Nucleus accumbens (tissue), 56 donors: ENCODE results near the gene GATM.

Experiments
- DNase-seq, 56 donors: peaks; one replicate each; lab custom pipeline; 2025; lab: John Stamatoyannopoulos, UW

GATM gene

DNA sequence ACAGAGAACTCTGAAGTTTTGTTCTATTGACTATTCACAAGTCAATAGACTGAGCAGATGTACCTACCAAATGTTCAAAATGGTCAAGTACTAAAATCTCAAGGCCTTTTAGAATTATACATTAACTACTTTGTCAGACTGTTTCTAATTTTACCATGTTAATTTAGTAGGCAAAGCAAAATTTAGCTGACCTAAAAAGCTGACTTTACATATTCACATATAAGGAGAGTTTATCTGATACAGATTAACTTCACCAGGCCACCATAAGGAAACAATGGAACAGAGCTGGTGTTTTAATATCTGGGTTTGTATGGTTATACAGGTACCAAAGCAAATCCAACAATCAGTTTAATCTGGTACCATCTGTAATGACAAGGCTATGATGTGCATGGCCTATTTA is 15.9 kb downstream of the GATM start:
- no peak for DNase-seq

GRCh38 chr15:45361878-45362277 is 16.5 kb downstream of the GATM start:
- DNase-seq, result no peak

DNA sequence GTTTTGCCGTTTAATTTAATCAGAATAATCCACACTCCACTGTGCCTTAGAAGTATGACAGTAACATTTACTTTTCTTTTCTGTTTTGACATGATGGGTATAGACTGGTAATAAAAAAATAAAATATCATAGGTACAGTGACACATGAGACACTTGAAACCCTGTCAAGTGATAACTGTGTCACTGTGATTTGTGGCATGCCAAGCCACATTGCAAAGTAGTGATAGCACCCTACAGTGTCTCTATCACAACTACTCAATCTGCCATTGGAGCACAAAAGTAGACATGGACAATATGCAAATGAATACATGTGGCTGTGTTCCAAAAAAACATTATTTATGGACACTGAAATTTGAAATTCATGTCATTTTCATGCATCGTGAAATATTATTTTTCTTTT is 22.5 kb downstream of the GATM start:
- DNase-seq, result no peak

- no peak for DNase-seq
Observed at GRCh38 chr15:45354711-45355110, 23.6 kb downstream of the GATM start.

DNA sequence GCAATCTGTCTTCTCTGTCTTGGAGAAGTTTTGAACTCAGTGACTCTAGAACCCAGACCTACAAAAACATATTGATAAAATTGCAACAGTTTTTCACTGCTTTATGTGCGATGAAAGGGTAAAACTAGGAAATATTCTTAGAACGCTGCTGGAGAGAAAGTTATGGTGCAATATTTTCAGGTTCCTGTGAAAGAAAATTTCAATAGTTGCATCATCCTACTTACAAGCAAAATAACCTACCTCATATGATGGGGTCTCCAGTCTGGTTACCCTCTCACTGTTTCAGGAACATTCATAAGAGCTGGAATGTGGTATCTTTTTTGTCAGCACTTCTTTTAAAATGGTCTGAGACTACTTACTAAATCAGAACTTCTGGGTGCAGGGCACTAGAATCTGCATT is 27.1 kb downstream of the GATM start:
- DNase-seq, result no peak

GRCh38 chr15:45349623-45350022 is 28.7 kb downstream of the GATM start:
- peak in 4 of 56 donors; percentile 5 to 12 (median 6) for DNase-seq

DNA sequence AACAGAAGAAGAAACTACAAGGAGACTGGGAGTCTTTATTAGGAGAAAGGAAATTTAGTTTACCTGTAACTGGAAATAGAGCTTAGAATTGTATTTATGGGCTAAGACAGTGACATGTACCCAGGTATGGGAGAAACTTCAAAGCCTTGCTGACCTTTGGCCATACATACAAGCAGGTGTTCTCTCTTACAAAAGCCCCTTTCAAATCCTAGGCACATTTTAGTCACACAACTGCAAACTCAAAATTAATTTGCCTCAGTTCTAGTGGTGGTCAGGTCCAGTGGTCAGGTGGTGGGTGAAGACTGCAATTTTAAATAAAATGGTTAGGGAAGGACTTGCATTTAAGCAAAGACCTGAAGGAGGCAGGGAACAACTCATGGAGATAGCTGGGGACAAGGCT is 30.4 kb downstream of the GATM start:
- no peak for DNase-seq

GRCh38 chr15:45347033-45347432 is 31.3 kb downstream of the GATM start:
- DNase-seq, result no peak

- no peak for DNase-seq
Observed at GRCh38 chr15:45346381-45346780, 32.0 kb downstream of the GATM start.

DNA sequence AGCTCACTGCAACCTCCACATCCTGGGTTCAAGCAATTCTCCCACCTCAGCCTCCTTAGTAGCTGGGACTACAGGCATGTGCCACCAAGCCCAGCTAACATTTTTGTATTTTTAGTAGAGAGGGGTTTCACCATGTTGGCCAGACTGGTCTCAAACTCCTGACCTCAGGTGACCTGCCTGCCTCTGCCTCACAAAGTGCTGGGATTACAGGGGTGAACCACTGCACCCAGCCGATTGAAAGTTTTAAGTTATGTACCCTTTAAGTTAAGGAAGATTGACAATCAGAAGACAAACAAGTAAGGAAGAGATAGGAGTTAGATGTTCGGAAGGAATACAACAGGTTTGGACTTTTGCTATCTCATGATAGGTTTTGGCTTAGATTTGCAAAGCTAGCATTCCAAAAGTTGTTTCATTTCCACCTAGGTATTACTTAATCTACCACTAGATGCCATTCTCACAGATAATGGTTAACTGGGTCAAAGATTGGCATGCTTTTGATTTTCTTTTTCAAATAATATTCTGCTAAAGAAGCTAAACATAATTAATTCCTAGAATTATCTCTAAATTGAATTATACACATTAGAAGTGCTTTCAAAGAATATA is 35.0 kb downstream of the GATM start:
- DNase-seq, result no peak

DNA sequence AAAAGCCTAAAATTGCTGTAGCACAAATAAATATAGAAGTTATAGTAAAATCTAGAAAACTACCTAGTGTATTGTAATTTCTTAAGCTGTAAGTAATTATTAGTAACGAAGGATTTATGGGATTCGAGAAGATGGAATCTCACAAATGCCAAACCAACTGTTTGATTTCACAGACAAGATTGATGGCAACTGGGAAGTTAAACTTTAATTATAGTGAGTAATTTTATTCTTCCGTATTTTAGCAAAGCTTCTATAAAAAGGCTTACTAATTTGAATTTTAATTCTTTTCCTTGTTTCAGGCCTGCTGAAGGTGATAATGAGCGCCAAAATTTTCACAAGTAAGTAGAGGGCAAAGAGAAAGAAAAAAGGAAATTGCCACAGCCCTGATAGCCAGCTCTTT is 36.6 kb downstream of the GATM start:
- no peak for DNase-seq

DNA sequence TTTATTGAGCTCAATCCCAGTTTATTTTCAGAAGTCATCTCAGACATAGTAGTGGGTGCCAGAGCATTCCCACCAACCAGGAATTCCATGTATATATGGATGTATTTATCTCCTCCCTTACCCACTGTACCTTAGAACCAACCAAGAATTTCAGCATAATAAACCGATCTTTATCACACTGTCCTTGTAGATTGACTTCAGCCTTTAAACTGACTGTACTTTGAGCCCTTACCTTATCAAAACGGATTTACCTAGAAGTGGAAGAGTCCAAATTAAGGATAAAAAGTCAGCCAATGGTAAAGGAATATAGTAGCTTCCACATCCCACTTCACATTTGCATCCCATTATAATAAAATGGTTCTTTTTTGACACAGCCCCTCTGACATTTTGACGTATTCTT is 37.9 kb downstream of the GATM start:
- DNase-seq, result no peak

DNA sequence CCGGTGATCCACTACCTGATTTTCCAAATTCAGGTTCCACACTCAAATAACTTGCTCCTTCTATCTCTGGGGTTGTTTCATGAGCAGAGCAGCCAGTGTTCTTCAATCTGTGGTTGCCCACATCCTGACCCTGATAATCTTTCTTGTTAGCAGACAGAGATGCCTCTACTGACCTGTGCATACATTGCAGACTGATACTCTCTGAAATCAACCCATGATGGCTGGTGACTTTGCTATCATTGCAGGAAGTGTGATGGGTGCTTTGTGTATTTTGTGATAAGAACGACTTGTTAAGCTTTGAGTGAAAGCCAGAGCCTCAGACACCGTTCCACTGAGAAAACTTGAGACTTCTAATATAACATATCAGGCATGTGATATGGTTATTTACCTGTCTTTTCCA is 39.9 kb downstream of the GATM start:
- DNase-seq, result no peak

DNA sequence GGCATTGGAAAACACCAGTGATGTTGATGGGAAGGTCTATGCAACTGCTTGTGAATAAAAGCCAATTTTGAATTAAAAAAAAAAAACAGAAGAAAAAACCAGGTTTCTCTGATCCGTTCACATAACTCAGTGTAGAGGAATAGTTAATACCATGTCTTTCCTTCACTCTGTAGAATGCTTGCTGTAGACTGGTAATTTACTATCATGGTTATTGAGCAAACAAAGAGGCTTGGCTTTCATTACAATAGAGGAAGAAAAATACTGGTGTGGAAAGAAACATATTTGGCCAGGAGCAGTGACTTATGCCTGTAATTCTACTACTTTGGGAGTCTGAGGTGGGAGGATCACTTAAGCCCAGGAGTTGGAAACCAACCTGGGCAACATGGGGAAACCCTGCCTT is 41.1 kb downstream of the GATM start:
- DNase-seq, result no peak

GRCh38 chr15:45333550-45333949 is 44.8 kb downstream of the GATM start:
- peak in 18 of 56 donors; percentile 5 to 66 (median 13) for DNase-seq

DNA sequence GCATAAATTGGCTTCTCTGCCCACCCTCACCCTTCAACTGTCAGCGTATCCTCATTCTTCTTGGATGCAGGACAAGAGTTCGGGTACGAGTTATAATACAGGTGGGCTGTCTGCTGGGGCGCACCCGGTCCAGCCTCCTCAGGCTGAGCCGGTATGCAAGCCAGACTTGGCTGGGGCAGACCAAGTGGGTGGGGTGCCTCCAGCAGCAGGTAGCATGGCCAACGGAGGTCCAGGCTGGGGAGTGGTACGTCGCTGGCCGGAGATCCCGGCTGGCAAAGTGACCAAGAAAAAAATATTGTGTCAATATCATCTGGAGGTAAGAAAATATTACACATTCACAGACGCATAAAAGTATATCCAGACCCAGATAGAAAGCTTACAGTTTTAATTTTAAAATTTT is 45.6 kb downstream of the GATM start:
- no peak for DNase-seq

GRCh38 chr15:45331972-45332371 is 46.4 kb downstream of the GATM start:
- no peak for DNase-seq

GRCh38 chr15:45328663-45329062 is 49.7 kb downstream of the GATM start:
- no peak for DNase-seq

DNA sequence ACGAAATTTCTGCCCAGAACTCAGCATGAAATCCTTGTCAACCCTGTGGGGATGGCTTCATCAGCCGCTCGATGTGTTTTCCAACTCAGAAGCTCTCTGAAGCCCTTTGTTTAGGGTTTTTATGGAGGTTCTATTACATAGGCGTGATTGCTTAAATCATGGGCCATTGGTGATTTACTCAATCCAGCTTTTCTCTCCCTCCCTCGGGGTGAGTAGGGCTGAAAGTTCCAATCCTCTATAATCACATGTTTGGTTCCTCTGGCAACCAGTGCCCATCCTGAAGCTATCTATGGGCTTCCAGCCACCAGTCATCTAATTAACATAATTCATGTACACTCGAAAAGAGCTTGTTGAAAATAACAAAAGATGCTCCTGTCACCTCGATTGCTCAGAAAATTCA is 51.6 kb downstream of the GATM start:
- DNase-seq, result peak in 25 of 56 donors; percentile 2 to 70 (median 13)

GRCh38 chr15:45326280-45326679 is 52.1 kb downstream of the GATM start:
- no peak for DNase-seq

GRCh38 chr15:45320581-45321205 is 57.7 kb downstream of the GATM start:
- DNase-seq, result no peak

DNA sequence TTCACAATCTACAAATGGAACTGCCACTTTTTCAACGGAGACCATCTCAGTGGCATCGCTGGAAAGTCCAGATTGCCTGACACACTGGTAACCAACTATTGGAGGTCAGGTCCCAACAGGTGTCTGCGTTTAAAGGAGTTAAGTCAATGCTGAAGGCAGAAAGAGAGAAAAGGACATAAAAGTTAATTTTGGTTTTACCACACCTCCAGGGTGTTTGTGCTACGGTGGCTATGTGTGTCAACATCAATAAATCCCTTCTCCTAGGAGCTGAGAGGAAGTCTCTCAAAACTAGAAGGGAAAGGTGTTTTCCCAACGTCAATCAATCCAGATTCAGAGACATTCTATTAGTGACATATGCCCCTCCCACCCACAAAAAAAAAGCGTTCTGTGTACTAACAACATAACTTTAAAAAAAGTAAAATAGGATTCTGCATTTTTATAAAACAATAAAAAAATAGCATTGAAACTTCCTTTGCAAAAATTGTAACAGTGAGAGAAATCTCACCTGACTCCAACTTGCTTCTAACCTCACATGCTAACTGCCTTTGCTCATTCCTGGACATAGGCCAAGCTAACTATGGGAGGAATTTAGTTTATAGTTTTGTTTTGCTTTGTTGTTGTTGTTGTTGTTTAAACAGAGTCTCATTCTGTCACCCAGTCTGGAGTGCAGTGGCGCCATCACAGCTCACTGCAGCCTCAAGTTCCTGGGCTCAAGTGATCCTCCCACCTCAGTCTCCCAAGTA is 58.7 kb downstream of the GATM start:
- DNase-seq, result no peak
